ENCODE data around the gene TMEM163. TPM values are rescaled to one million over a fixed set of nuclear protein-coding genes. Genes with fewer than 3 reads are reported as not detected.

The TMEM163 gene
- total RNA-seq, 4 donors from 2014 or later = 0.42 to 1.3 (median 1.1) TPM

GRCh38 chr2:134714228-134714627 is 4.6 kb downstream of the TMEM163 start:
- WGBS = 93% methylated on average over 2 of the region's 2 CpGs
- Histone ChIP-seq H3K4me1 (peaks cover 9 to 23% (median 18%) of the 10 kb centered on the region in 4 donors), H3K4me3 (no peak overlapping the region), H3K27ac (replicated peaks in 1 of 4) (no peak overlapping the region), H3K36me3 (no peaks in the 10 kb centered on the region), H3K9me3 (no peaks in the 10 kb centered on the region), H3K27me3 (peaks cover 0 to 78% (median 21%) of the 10 kb centered on the region in 4 donors)
- no peak for TF ChIP-seq CTCF (IDR thresholded peaks at IDR 0.05)
- TF ChIP-seq EP300 (IDR thresholded peaks at IDR 0.05) = no peak
- TF ChIP-seq POLR2A (IDR thresholded peaks at IDR 0.05; ENCODE audit: low read depth) = no peak
- TF ChIP-seq POLR2AphosphoS5 (IDR thresholded peaks at IDR 0.05) = no peak
- peak; percentile 7 for DNase-seq (ENCODE audit: extremely low spot score)
- intact Hi-C loops (cut with DNase I) = no loop called here

- H3K36me3 ChIP-seq = no peaks in the 10 kb centered on the region
- H3K4me3 ChIP-seq = no peak overlapping the region
- H3K27me3 ChIP-seq = peaks cover 0 to 73% (median 20%) of the 10 kb centered on the region in 4 donors
- H3K27ac ChIP-seq (replicated peaks in 1 of 4) = no peak overlapping the region
- no peaks in the 10 kb centered on the region for H3K9me3 ChIP-seq
- no peak for TF ChIP-seq EP300 (IDR thresholded peaks at IDR 0.05)
- no peak for TF ChIP-seq POLR2A (IDR thresholded peaks at IDR 0.05; ENCODE audit: low read depth)
- no peak for TF ChIP-seq POLR2AphosphoS5 (IDR thresholded peaks at IDR 0.05)
- no peak for TF ChIP-seq CTCF (IDR thresholded peaks at IDR 0.05)
- intact Hi-C loops (cut with DNase I) = no loop called here
- 79% methylated on average over 1 of the region's 1 CpG for WGBS
- peak; percentile 80 for DNase-seq (ENCODE audit: extremely low spot score)
- peaks cover 9 to 16% (median 13%) of the 10 kb centered on the region in 4 donors for H3K4me1 ChIP-seq
Measured at GRCh38 chr2:134713606-134714005, 5.2 kb downstream of the TMEM163 start.

- peaks cover 0 to 69% (median 17%) of the 10 kb centered on the region in 4 donors for H3K27me3 ChIP-seq
- H3K27ac ChIP-seq (replicated peaks in 1 of 4) = no peak overlapping the region
- TF ChIP-seq CTCF (IDR thresholded peaks at IDR 0.05) (no peak), POLR2A (IDR thresholded peaks at IDR 0.05; ENCODE audit: low read depth) (no peak), EP300 (IDR thresholded peaks at IDR 0.05) (no peak), POLR2AphosphoS5 (IDR thresholded peaks at IDR 0.05) (no peak)
- no peaks in the 10 kb centered on the region for H3K9me3 ChIP-seq
- no peak overlapping the region for H3K4me3 ChIP-seq
- DNase-seq (ENCODE audit: extremely low spot score) = peak; percentile 79
- peaks cover 6 to 12% (median 9%) of the 10 kb centered on the region in 4 donors for H3K4me1 ChIP-seq
- WGBS = 47% methylated on average over 10 of the region's 11 CpGs
- no peaks in the 10 kb centered on the region for H3K36me3 ChIP-seq
- intact Hi-C loops (cut with DNase I) = no loop called here
Measured at GRCh38 chr2:134713176-134713575, 5.6 kb downstream of the TMEM163 start.

GRCh38 chr2:134712736-134713135 is 6.1 kb downstream of the TMEM163 start:
- Histone ChIP-seq H3K27me3 (peaks cover 0 to 64% (median 13%) of the 10 kb centered on the region in 4 donors), H3K4me1 (peaks cover 2 to 8% (median 4%) of the 10 kb centered on the region in 4 donors), H3K4me3 (no peak overlapping the region), H3K27ac (replicated peaks in 1 of 4) (no peak overlapping the region), H3K36me3 (no peaks in the 10 kb centered on the region), H3K9me3 (no peaks in the 10 kb centered on the region)
- 87% methylated on average over 4 of the region's 4 CpGs for WGBS
- intact Hi-C loops (cut with DNase I) = no loop called here
- TF ChIP-seq CTCF (IDR thresholded peaks at IDR 0.05) (no peak), POLR2AphosphoS5 (IDR thresholded peaks at IDR 0.05) (no peak), POLR2A (IDR thresholded peaks at IDR 0.05; ENCODE audit: low read depth) (no peak), EP300 (IDR thresholded peaks at IDR 0.05) (no peak)
- peak; percentile 57 for DNase-seq (ENCODE audit: extremely low spot score)

GRCh38 chr2:134712299-134712698 is 6.5 kb downstream of the TMEM163 start:
- peaks cover 0 to 60% (median 8%) of the 10 kb centered on the region in 4 donors for H3K27me3 ChIP-seq
- 56% methylated on average over 3 of the region's 3 CpGs for WGBS
- no peak for TF ChIP-seq CTCF (IDR thresholded peaks at IDR 0.05)
- no peak overlapping the region for H3K27ac ChIP-seq (replicated peaks in 1 of 4)
- peaks cover 0 to 3% (median under 1%) of the 10 kb centered on the region in 4 donors for H3K4me1 ChIP-seq
- no peak for DNase-seq (ENCODE audit: extremely low spot score)
- no peaks in the 10 kb centered on the region for H3K9me3 ChIP-seq
- no peak overlapping the region for H3K4me3 ChIP-seq
- H3K36me3 ChIP-seq = no peaks in the 10 kb centered on the region
- intact Hi-C loops (cut with DNase I) = no loop called here

All from esophagus muscularis mucosa (tissue), 4 donors.